Activated CD4-positive, CD25-positive, alpha-beta regulatory T cell treated with anti-CD3 and anti-CD28 coated beads, Interleukin-2, amount 50 U/mL, for 24 hours (primary cell): Measurements from ENCODE around the gene FAM3C.
"Not testable (repeated sequence)": the region's sequence is repeated elsewhere in the genome, so short reads cannot be mapped to it uniquely, and the experiment has no call there.

Experiments used
- ATAC-seq, 2 donors: fragments of 150-1000 bp; cut with Tn5 transposase; one replicate each; pipeline ENCODE4 v1.10.0; 2021; ENCODE audit warnings: mild to moderate bottlenecking in 1 of 2, moderate library complexity in 1 of 2

FAM3C gene

DNA sequence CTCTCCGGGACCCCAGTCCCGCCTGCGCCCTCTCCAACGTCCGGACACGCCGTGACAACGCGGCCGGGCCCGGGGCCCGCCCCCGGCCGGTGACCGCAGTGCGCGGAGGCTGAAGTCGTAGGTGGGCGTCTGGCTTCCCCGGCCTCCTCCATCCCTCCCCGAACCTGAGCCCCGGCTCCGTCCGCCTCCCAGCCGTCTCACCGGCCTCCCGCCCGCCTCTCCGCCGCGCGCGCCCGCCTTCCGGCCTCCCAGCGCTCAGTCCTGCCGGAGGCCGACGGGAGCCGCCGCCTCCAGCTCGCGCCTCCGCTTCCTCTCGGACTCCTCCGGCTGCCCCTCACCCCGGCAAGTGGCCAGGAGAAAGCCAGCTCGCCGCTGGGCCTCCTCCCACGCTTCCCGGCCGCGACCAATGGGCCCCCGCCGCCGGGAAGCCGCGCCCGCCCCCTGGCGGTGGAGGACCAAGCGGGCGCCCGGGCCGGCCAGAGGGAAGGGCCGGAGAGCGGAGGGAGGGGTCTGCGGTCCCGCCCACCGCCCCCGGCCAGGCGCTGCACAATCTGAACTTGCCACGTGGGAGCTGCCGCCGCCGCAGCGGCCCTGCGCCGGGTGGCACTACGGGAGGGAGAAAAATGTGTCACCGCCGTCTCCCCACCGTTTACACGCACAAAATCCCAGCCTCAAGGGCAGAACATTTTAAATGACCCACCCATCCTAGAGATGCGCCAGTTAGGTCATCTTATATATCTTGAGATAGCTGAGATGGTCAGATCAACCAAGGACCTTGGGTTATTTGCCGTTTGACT, at the start of gene FAM3C:
FAM3C (minus strand) TSS at position 348 of the 797 bp plus-strand sequence. CDS start 13,339 bp downstream, outside the sequence.
- ATAC-seq: peak; percentile 88 to 91

GRCh38 chr7:121442845-121443244, 46.7 kb upstream of the FAM3C start:
- peak; percentile 60 to 70 for ATAC-seq

- no peak for ATAC-seq
Observed at GRCh38 chr7:121440857-121441503, 44.9 kb upstream of the FAM3C start.

- peak; percentile 86 to 87 for ATAC-seq
Observed at GRCh38 chr7:121438043-121438955, 42.2 kb upstream of the FAM3C start.

- ATAC-seq: no peak
Observed at GRCh38 chr7:121437470-121437869, 41.4 kb upstream of the FAM3C start.

DNA sequence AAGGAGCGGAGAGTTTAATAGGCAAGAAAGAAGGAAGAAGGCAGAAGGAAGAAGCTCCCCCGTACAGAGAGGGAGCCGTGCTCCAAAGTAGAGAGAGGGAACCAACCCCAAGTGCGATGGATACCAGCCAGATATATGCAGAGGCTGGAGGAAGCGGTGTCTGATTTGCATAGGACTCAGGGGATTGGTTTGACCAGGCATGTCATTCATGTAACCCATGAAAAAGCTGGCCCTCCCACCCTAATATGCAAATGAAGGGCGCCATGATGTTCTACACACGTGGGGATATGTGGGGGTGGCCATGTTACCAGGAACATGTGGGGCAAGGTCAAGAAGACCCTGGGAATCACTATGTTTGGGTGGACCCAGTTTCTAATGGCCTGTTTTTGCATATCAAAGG, 40.6 kb upstream of the FAM3C start:
- ATAC-seq: no peak

DNA sequence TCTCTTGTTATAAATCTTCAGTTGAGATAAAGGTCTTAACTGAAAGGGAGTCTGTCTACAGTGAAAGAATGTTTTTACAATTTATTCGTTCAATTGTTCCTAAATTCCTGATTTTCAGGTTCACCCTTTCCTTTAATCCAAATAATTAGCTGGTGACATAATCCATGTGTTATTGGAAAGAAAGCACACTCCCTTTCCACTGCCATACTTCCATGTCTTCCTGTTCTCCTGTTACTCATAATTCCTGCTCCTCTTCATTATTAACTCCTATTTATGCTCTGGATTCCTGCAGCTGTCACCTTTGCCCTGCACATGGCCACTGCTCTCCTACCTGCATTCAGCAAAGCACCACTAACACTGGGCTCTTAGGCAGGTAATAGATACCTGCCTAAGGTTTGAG, 40.0 kb upstream of the FAM3C start:
- ATAC-seq: no peak

GRCh38 chr7:121433775-121434174, 37.7 kb upstream of the FAM3C start:
- no peak for ATAC-seq

DNA sequence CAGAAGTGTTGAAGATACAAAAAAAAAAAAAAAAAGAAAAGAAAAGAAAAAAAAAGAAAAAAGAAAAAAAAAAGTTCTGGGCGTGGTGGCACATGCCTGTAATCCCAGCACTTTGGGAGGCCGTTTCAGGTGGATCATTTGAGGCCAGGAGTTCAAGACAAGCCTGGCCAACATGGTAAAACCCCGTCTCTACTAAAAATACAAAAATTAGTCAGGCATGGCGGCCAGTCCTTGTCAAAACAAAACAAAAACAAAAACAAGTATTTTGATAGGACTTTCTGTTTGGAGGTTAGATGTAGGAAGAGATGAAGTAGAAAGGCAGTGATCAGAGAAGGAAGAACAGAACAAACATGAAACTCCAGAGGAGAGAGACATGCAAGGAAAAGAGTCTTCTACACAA, 36.4 kb upstream of the FAM3C start:
- not testable (repeated sequence) for ATAC-seq

DNA sequence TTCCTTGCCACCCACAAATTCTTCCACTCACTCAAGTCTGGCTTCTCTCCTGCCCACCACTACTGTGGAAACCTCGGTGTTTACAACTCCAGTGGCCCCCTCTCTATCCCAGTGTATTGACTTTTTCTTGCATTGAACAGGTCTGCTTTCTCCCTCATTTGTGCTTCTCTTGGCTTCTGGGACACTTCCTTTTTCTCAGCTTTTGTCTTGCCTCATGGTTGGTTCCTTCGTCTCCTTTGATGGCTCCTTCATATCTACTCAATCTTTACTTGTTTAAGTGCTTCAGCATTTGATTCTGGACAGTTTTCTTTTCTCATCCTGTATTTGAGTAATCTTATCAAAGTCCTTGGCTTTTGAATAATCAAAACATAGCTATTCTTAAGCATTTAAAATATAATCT, 35.9 kb upstream of the FAM3C start:
- no peak for ATAC-seq

DNA sequence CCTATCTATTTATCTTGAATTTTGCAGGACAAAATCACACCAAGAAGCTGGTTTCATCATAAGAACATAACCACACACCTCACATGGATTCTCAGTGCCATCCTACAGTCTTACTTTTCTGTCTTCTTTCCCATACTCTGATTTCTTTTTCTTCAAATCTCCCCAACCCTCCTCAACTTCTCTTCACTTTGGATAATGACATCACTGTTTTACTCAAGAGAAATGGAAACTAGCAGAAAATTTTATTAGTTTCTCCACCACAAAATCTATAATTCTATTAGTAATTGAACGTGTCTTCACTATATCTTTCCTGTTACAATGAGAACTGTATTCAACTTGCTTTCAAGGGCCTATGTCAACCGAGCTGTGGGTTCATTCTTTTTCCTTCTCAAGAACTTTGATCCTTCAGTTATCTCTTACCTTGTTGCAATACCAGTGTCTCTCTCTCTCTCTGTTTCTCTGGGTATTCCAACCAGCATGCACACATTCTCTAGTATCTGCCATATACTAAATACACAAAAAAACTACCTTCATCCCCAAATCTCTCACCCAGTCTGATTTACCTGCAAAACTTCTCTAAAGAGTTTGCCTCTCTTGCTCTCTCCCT, 35.4 kb upstream of the FAM3C start:
- no peak for ATAC-seq

- no peak for ATAC-seq
Observed at GRCh38 chr7:121430558-121430957, 34.5 kb upstream of the FAM3C start.

DNA sequence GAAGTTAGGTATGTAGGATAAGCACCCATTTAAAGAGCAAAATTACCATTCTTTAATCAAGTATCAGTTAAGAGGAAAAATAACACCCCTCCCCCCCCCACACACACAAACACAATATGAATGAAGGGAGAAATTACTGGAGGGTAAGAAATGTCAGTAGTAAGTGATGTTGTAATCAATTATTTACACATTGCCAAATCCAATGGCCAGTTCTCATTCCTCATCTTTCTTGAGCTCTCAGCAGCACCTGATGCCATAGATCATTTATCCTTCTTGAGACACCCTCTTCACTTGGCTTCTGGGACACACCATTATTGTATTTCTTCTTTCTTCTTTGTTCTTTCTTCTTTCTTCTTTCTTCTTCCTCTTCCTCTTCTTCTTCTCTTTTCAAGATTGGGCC, 33.7 kb upstream of the FAM3C start:
- ATAC-seq: no peak

DNA sequence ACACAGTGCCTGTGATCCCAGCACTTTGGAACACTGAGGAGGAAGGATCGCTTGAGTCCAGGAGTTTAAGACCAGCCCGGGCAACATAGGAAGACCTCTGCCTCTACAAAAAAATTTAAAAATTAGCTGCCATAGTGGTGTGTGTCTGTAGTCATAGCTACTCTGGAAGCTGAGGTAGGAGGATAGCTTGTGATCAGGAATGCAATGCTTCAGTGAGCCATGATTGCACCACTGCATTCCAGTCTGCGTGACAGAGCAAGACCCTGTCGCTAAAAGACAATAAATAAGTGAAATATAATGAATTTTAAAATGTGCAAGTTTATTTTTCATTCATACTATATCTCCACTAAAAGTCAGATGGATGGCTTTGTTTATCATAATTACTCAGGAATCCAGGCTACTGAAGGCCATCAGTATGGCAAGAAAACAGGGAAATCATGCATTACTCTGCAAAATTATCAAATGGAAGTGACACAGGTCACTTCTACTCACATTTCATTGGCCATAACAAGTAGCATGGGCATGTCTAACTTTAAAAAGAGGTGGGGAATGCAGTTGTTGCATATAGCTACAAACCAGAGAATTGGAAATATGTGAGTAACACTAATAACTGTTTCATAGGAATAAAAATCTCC, 32.9 kb upstream of the FAM3C start:
- ATAC-seq: no peak

GRCh38 chr7:121421743-121422142, 25.6 kb upstream of the FAM3C start:
- ATAC-seq: not testable (repeated sequence)

DNA sequence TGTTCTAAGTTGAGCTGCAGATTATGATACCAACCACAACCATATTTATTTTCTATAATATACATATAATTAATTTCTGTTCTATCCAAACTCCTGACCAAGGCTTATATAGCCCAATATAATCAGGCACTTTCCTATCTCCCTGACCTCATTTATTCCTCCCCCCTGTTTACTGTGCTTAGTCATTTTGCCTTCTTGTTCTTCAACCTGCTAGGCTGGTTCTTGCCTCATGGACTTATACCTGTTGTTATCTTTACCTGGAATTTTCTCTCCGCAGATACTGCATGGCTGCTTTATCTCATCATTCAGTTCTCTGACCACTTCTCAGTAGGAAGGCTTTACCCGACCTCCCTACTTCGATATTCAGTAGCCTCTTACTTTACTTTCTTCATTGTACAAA, 24.9 kb upstream of the FAM3C start:
- ATAC-seq: no peak

DNA sequence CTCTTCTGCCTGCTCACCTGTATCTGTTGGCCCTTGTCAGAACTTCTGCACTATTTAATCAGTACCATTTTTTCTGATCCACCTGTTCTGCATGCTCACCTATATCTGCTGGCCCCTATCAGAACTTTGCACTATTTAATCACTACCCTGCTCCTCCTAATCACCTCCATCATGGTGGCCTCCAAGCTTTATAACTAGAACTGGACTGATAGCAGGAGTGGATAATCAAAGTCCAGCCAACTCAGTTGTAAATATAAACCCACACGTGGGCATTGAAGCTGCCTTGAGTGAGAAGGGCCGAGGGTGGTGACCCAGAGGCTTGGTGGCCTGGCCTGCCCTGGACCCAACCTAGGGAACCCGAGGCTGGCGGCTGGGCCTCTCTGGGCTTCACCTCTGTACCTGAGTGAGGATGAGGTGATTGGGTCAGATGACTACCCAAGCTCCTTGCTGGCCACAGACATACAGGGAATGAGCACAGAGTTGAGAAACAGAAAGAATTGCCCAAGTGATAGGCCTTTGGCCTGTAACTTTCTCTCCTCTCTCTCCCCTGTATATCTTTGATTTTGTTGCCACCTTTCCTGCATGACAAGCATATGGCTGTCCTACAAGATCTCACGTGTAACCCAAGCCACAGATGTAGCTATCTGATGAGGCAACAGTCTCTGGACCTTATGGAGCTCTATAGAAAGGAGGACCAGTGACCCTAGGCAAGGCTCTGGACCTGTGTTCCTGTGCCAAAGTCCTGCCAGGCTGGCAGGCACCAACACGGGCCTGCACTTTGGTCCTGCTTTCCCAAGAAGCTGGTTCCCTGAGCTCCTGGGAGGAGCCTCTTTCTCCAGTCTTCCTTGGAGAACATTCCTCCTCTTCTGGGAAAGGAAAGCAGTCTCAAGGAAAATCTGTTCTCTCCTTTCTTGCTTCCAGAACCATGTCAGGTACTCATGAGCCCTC, 23.4 kb upstream of the FAM3C start:
- ATAC-seq: no peak

- no peak for ATAC-seq
Observed at GRCh38 chr7:121416533-121416932, 20.4 kb upstream of the FAM3C start.

DNA sequence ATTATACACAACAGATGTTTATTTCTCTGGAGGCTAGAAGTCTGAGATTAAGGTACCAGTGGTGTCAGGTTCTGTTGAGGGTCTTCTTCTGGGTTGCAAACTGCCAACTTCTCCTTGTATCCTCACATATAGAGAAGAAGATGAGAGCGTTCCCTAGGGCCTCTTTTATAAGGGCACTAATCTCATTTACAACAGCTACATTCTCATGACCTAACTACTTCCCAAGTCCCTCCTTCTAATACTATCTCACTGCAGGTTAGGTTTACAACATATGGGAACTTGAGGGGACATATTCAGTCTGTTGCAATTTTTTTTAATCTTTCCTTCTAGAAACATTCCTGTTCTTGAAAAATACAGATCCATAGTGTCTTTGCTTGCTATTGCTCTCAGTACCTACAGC, 18.3 kb upstream of the FAM3C start:
- ATAC-seq: no peak

DNA sequence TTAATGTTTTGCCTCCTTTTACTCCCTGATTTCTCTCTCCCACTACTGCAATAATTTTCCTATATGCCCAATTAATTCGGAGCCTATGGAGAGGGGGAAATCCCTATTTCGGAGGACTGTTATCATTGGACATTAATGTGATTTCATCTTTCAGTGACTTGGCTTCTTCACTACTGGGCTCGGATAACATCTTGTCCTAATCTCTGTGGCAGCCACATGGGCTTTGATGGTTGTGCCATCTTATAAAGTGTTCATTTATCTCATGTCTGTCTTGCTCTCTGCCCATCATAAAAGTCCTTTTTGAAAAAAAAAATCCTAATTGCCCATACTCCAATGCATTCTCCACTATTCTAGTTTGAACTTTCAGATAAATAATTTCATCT, 15.5 kb upstream of the FAM3C start:
- no peak for ATAC-seq
